Heart right ventricle (tissue), 16 donors: ENCODE results near the gene FAM241B. TPM values are rescaled to one million over a fixed set of nuclear protein-coding genes. Genes with fewer than 3 reads are reported as not detected.
A peak's percentile ranks its signal among the peaks of the same experiment; 100 is the strongest.

Experiments used
- ATAC-seq, 8 donors: fragments of 200-7000 bp; cut with Tn5 transposase; one replicate each; pipeline ENCODE4 v1.9.1; 2020; ENCODE audit warnings: mild to moderate bottlenecking in 8 of 8, moderate library complexity in 8 of 8, moderate number of reproducible peaks in 1 of 8
- DNase-seq, 2 donors: peaks; one replicate each; pipeline ENCODE4 v3.0.0-alpha.2; 2020
- H3K27ac ChIP-seq, 10 donors: fragments of 200-600 bp; sonication (generic) in 2 of 10; one replicate each; pipeline versions ENCODE4 v1.5.0 to v1.8.0; 2020 to 2022; ENCODE audit warnings: mild to moderate bottlenecking in 3 of 10
- H3K27me3 ChIP-seq, 7 donors: fragments of 200-600 bp; one replicate each; pipeline ENCODE4 v1.8.0; 2021 to 2022; ENCODE audit warnings: mild to moderate bottlenecking in 2 of 7
- H3K36me3 ChIP-seq, 9 donors: fragments of 200-600 bp; sonication (generic) in 1 of 9; one replicate each; pipeline versions ENCODE4 v1.5.0 to v1.8.0; 2020 to 2022; ENCODE audit warnings: mild to moderate bottlenecking in 2 of 9
- H3K4me1 ChIP-seq, 9 donors: fragments of 200-600 bp; sonication (generic) in 1 of 9; one replicate each; pipeline versions ENCODE4 v1.5.0 to v1.8.0; 2020 to 2022; ENCODE audit warnings: mild to moderate bottlenecking in 4 of 9
- H3K4me3 ChIP-seq, 10 donors: fragments of 200-600 bp; sonication (generic) in 2 of 10; one replicate each; pipeline versions ENCODE4 v1.5.0 to v1.8.0; 2020 to 2022; ENCODE audit warnings: mild to moderate bottlenecking in 7 of 10, moderate library complexity in 2 of 10
- H3K9me3 ChIP-seq, 11 donors: fragments of 200-600 bp in 10 of 11; sonication (generic) in 2 of 11; one replicate each; pipeline versions ENCODE4 v1.5.0 to v1.8.0; 2013 to 2022; ENCODE audit warnings: mild to moderate bottlenecking in 2 of 11, control low read depth in 1 of 11, moderate library complexity in 1 of 11
- WGBS, 2 donors: extraction: QIAGEN DNeasy Blood & Tissue Kit; methylation state at CpG; one replicate each; pipeline ENCODE4 v1.1.7; 2013; ENCODE audit warnings: inconsistent platforms in 1 of 2; 5-methylcytosine and 5-hydroxymethylcytosine counted together
- intact Hi-C, 10 donors: fragments of 100-400 bp; cut with DNase I; formaldehyde crosslinking; loops; one replicate each; pipeline versions ENCODE4 v1.11.1 to v1.14.2; 2022
- polyA plus RNA-seq, 2 donors: library from polyadenylated mRNA; stranded (reverse); fragments of 200-250 nt; gene quantifications; one replicate each; pipeline ENCODE4 v1.2.3, GENCODE V29; 2013
- total RNA-seq, 10 donors: library from RNA; stranded (reverse); fragmentation: NEBNext Ultra II Directional in 3 of 10; extraction: Animal tissue kit (Norgen Biotek cat#: 25700) in 3 of 10; gene quantifications; one replicate each; pipeline versions ENCODE4 v1.2.1 to v1.2.4, GENCODE V29; 2021 to 2023
- TF ChIP-seq, protein P1 (sequence below), 9 donors: fragments of 200-600 bp; sonication (generic) in 2 of 9; IDR thresholded peaks; one replicate each; pipeline versions ENCODE4 v1.5.0 to v1.8.0; 2021 to 2022; ENCODE audit warnings: antibody characterized with exemption in 9 of 9, mild to moderate bottlenecking in 5 of 9, moderate library complexity in 1 of 9
- donor health status: Arrhythmogenic right ventricular cardiomyopathy.
- donor health status: ischemic (EF 13 %, LVEDD 7.1; RV severe dilation, severe dysfunction).
- donor health status: healthy with polysubstance abuse.
- donor health status: DM: no; HTN: yes; CAD: no.
- donor health status: DM: no; HTN: no; CAD: no.
- donor health status: ischemic (EF 25% LVEDD 6.9; RV normal size, moderate dysfunction).
- donor health status: ischemic (EF 25% LVEDD 5.7; RV mildly dilated, moderate dysfunction).
- donor health status: healthy.
- donor health status: DM: yes; HTN: yes; CAD: no.
- donor health status: Ischemic cardiomyopathy.
- donor health status: ischemic (EF 35%, LVEDD 5.7; RV mildly dilated, moderate dysfunction).
- donor health status: nonischemic (EF 11% LVEDD 7.7; RV severe dilation, severe dysfunction).
- donor health status: DM: yes; HTN: yes; CAD: no.
- donor health status: PGD.
- donor health status: ischemic (EF 29% LVEDD 5.4; RV normal size, mild dysfunction).
- donor health status: nonischemic (EF 23%, LVEDD 6.1; RV moderate dilation, normal function).

The FAM241B gene
- total and polyA plus RNA-seq, 12 donors: 1.4 to 9.0 (median 4.5) TPM

DNA sequence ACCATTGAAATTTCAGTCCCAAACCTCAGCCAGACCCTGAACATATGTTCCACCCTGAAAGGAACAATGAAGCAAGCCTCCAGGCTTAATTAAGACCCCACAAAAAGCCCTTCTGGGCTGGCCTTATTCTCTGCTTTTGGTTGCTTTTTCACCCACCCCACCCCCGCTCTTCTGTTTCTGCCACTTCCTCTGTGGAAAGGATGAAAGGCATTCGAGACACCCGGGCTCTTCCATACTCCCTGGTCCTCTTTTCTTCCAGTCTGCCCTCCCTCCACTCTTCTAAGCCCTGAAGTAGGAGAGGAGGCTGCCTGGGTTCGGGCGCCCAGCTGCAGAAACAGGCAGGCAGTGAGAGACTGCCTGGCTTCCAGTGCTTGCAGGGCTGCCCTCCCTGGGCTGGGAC lies 9.4 kb upstream of the FAM241B start:
- TF ChIP-seq, protein P1, sequence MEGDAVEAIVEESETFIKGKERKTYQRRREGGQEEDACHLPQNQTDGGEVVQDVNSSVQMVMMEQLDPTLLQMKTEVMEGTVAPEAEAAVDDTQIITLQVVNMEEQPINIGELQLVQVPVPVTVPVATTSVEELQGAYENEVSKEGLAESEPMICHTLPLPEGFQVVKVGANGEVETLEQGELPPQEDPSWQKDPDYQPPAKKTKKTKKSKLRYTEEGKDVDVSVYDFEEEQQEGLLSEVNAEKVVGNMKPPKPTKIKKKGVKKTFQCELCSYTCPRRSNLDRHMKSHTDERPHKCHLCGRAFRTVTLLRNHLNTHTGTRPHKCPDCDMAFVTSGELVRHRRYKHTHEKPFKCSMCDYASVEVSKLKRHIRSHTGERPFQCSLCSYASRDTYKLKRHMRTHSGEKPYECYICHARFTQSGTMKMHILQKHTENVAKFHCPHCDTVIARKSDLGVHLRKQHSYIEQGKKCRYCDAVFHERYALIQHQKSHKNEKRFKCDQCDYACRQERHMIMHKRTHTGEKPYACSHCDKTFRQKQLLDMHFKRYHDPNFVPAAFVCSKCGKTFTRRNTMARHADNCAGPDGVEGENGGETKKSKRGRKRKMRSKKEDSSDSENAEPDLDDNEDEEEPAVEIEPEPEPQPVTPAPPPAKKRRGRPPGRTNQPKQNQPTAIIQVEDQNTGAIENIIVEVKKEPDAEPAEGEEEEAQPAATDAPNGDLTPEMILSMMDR (IDR thresholded peaks at IDR 0.05): no peak
- Histone ChIP-seq H3K9me3 (peaks cover 0 to 14% (median 0%) of the 10 kb centered on the region in 11 donors), H3K27me3 (peaks cover 0 to 13% (median 0%) of the 10 kb centered on the region in 7 donors), H3K36me3 (no peaks in the 10 kb centered on the region), H3K4me3 (no peak overlapping the region), H3K27ac (no peak overlapping the region), H3K4me1 (no peaks in the 10 kb centered on the region)
- DNase-seq (no peak), ATAC-seq (no peak)
- intact Hi-C loops: no loop called here
- WGBS, 2 donors: 51 to 53% methylated on average over 5 of the region's 5 CpGs

DNA sequence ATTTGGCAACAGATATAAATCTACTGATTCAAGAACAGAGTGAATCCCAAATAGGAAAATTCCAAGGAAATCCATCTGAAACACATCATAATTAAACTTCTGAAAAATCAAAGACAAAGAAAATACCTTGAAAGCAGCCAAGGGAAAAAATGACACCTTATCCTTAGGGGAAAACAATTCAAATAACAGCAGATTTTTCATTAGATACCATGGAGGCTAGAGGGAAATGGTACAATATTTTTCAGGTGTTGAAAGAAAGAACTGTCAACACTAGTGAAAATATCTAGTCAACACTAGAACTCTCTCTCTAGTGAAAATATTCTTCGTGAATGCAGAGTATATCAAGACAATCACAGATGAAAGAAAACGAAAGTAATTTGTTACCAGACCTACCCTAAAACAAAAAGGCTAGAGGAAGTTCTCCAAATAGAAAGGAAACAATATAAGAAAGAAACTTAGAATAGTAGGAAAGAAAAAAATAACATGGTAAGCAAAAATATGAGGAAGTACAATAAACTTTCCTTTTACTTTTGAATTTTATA lies 5.7 kb upstream of the FAM241B start:
- 42 to 56% methylated on average over 2 of the region's 2 CpGs for WGBS, 2 donors
- Histone ChIP-seq H3K36me3 (no peaks in the 10 kb centered on the region), H3K9me3 (peaks cover 0 to 14% (median 0%) of the 10 kb centered on the region in 11 donors), H3K4me3 (no peak overlapping the region), H3K4me1 (peaks cover 0 to 7% (median under 1%) of the 10 kb centered on the region in 9 donors), H3K27ac (no peak overlapping the region), H3K27me3 (peaks cover 0 to 24% (median 9%) of the 10 kb centered on the region in 7 donors)
- no peak for DNase-seq
- TF ChIP-seq, protein P1 (IDR thresholded peaks at IDR 0.05): no peak
- intact Hi-C loops: no loop called here
- no peak for ATAC-seq

GRCh38 chr10:69626826-69627225 lies 3.2 kb upstream of the FAM241B start:
- Histone ChIP-seq H3K27me3 (peaks cover 0 to 30% (median 27%) of the 10 kb centered on the region in 7 donors), H3K9me3 (peaks cover 0 to 14% (median 0%) of the 10 kb centered on the region in 11 donors), H3K4me1 (peaks cover 0 to 16% (median 7%) of the 10 kb centered on the region in 9 donors), H3K4me3 (no peak overlapping the region), H3K36me3 (no peaks in the 10 kb centered on the region), H3K27ac (no peak overlapping the region)
- no peak for ATAC-seq
- DNase-seq: no peak
- TF ChIP-seq, protein P1 (IDR thresholded peaks at IDR 0.05): no peak
- intact Hi-C loops: loop anchor here in 1 of 10 donors (5.0 kb wide), 1 partner anchor 115 kb away; no protein-coding TSS in a partner anchor

- ATAC-seq (peak in 1 of 8 donors; percentile 36), DNase-seq (no peak)
- TF ChIP-seq, protein P1 (IDR thresholded peaks at IDR 0.05): no peak
- WGBS, 2 donors: 31 to 48% methylated on average over 6 of the region's 6 CpGs
- peaks cover 0 to 27% (median 24%) of the 10 kb centered on the region in 7 donors for H3K27me3 ChIP-seq
- no peak overlapping the region for H3K4me3 ChIP-seq
- no peak overlapping the region for H3K27ac ChIP-seq
- H3K36me3 ChIP-seq: no peaks in the 10 kb centered on the region
- H3K9me3 ChIP-seq: peaks cover 0 to 12% (median 0%) of the 10 kb centered on the region in 11 donors
- H3K4me1 ChIP-seq: peaks cover 0 to 16% (median 7%) of the 10 kb centered on the region in 9 donors
- intact Hi-C loops: loop anchor here in 1 of 10 donors (5.0 kb wide), 1 partner anchor 117 kb away; no protein-coding TSS in a partner anchor
These were observed 1.2 kb upstream of the FAM241B start for GRCh38 chr10:69628891-69629290.
